GM18520 (cell line): ENCODE results near the gene ZNF292.
A peak's percentile ranks its signal among the peaks of the same experiment; 100 is the strongest.
"Not testable (repeated sequence)": the region's sequence is repeated elsewhere in the genome, so short reads cannot be mapped to it uniquely, and the experiment has no call there.

Source experiments
- ATAC-seq: cut with Tn5 transposase; IDR thresholded peaks from one replicate; pipeline ENCODE4 v1.9.1; 2021; ENCODE audit not compliant: unreplicated experiment

ZNF292 gene

GRCh38 chr6:87154993-87155841, at the start of gene ZNF292:
TSS of gene ZNF292 (plus strand) at chr6:87155565. CDS start at chr6:87155592, 27 bp downstream.
- ATAC-seq, result peak; percentile 60

GRCh38 chr6:87105823-87106222, 49.5 kb upstream of the ZNF292 start:
- no peak for ATAC-seq

GRCh38 chr6:87110636-87111035, 44.7 kb upstream of the ZNF292 start:
- ATAC-seq, result no peak

- peak; percentile 99 for ATAC-seq
Observed at GRCh38 chr6:87115402-87116135, 39.8 kb upstream of the ZNF292 start.

GRCh38 chr6:87116922-87117321, 38.4 kb upstream of the ZNF292 start:
- ATAC-seq, result no peak

- ATAC-seq, result no peak
Observed at GRCh38 chr6:87118054-87118453, 37.3 kb upstream of the ZNF292 start.

- ATAC-seq, result no peak
Observed at GRCh38 chr6:87122477-87122876, 32.9 kb upstream of the ZNF292 start.

- ATAC-seq, result no peak
Observed at GRCh38 chr6:87124074-87124473, 31.3 kb upstream of the ZNF292 start.

GRCh38 chr6:87126501-87126900, 28.9 kb upstream of the ZNF292 start:
- ATAC-seq, result no peak

- ATAC-seq, result no peak
Observed at GRCh38 chr6:87127737-87128136, 27.6 kb upstream of the ZNF292 start.

- ATAC-seq, result no peak
Observed at GRCh38 chr6:87136963-87137362, 18.4 kb upstream of the ZNF292 start.

- peak; percentile 45 for ATAC-seq
Observed at GRCh38 chr6:87139236-87139635, 16.1 kb upstream of the ZNF292 start.

- not testable (repeated sequence) for ATAC-seq
Observed at GRCh38 chr6:87139927-87140326, 15.4 kb upstream of the ZNF292 start.

GRCh38 chr6:87146363-87146762, 9.0 kb upstream of the ZNF292 start:
- peak; percentile 82 for ATAC-seq

- no peak for ATAC-seq
Observed at GRCh38 chr6:87150406-87150805, 5.0 kb upstream of the ZNF292 start.

- ATAC-seq, result no peak
Observed at GRCh38 chr6:87151471-87151780, 3.9 kb upstream of the ZNF292 start.

GRCh38 chr6:87151781-87152525, 3.4 kb upstream of the ZNF292 start:
- peak; percentile 22 for ATAC-seq

GRCh38 chr6:87152526-87152955, 2.8 kb upstream of the ZNF292 start:
- ATAC-seq, result no peak

- no peak for ATAC-seq
Observed at GRCh38 chr6:87154641-87154992, 748 bp upstream of the ZNF292 start.

GRCh38 chr6:87155842-87156815, 764 bp downstream of the ZNF292 start:
- ATAC-seq, result no peak
